Neuronal stem cell (in vitro differentiated cells): Measurements from ENCODE around the gene CALCB.
"Not testable (repeated sequence)": the region's sequence is repeated elsewhere in the genome, so short reads cannot be mapped to it uniquely, and the experiment has no call there.

Source experiments
- DNase-seq: peaks from one replicate; pipeline ENCODE4 v3.0.0-alpha.2; 2013; ENCODE audit warnings: low spot score
- H2AFZ ChIP-seq: one replicate; pipeline ENCODE4 v1.6.1; 2013; ENCODE audit warnings: mild to moderate bottlenecking, low read length, inconsistent platforms
- H2AK5ac ChIP-seq: 2 replicates; pipeline ENCODE4 v1.6.1; 2013; ENCODE audit warnings: low read depth, mild to moderate bottlenecking, inconsistent platforms, low read length, moderate library complexity, mixed read lengths
- H2BK120ac ChIP-seq: 2 replicates; pipeline ENCODE4 v1.6.1; 2013; ENCODE audit warnings: low read depth, mild to moderate bottlenecking, inconsistent platforms, low read length, moderate library complexity, mixed read lengths
- H2BK12ac ChIP-seq: one replicate; pipeline ENCODE4 v1.6.1; 2013; ENCODE audit warnings: low read length, inconsistent platforms
- H2BK15ac ChIP-seq: 2 replicates; pipeline ENCODE4 v1.6.1; 2013; ENCODE audit warnings: mild to moderate bottlenecking, low read length, inconsistent platforms, mixed read lengths
- H2BK5ac ChIP-seq: one replicate; pipeline ENCODE4 v1.6.1; 2013; ENCODE audit warnings: inconsistent platforms, mild to moderate bottlenecking, low read length, moderate library complexity
- H3K14ac ChIP-seq: one replicate; pipeline ENCODE4 v1.6.1; 2013; ENCODE audit warnings: low read length, inconsistent platforms
- H3K18ac ChIP-seq: 2 replicates; pipeline ENCODE4 v1.6.1; 2013; ENCODE audit warnings: low read length, inconsistent platforms
- H3K23ac ChIP-seq: 2 replicates; pipeline ENCODE4 v1.6.1; 2013; ENCODE audit warnings: low read depth, mild to moderate bottlenecking, mixed read lengths, low read length, inconsistent platforms; ENCODE audit not compliant: poor library complexity
- H3K27ac ChIP-seq: replicated peaks from 3 replicates; pipeline ENCODE4 v1.5.1; 2013; ENCODE audit warnings: low read length, inconsistent platforms
- H3K27me3 ChIP-seq, 3 experiments: 2 replicates each; pipeline ENCODE4 v1.6.1; 2013; ENCODE audit warnings: low read length in 3 of 3, mild to moderate bottlenecking in 2 of 3, inconsistent platforms in 1 of 3, low read depth in 1 of 3, mixed read lengths in 1 of 3, moderate library complexity in 1 of 3; ENCODE audit not compliant: control insufficient read depth in 3 of 3, insufficient read depth in 3 of 3
- H3K36me3 ChIP-seq, 2 donors: replicated peaks in 1 of 2; 2 replicates each; pipeline ENCODE4 v1.6.1; 2013; ENCODE audit warnings: low read length in 2 of 2; ENCODE audit not compliant: control insufficient read depth in 2 of 2, insufficient read depth in 2 of 2
- H3K4ac ChIP-seq: 2 replicates; pipeline ENCODE4 v1.6.1; 2013; ENCODE audit warnings: inconsistent platforms, mild to moderate bottlenecking, low read length, moderate library complexity
- H3K4me1 ChIP-seq, 2 donors: 1 replicate in 1 of 2; 2 replicates in 1 of 2; pipeline ENCODE4 v1.6.1; 2013; ENCODE audit warnings: low read length in 2 of 2, low read depth in 1 of 2; ENCODE audit not compliant: control insufficient read depth in 2 of 2, insufficient read depth in 1 of 2
- H3K4me2 ChIP-seq: one replicate; pipeline ENCODE4 v1.6.1; 2013; ENCODE audit warnings: mild to moderate bottlenecking, low read length, inconsistent platforms; ENCODE audit not compliant: insufficient read depth, poor library complexity, severe bottlenecking
- H3K4me3 ChIP-seq, 2 donors: 2 replicates each; pipeline ENCODE4 v1.5.1; 2013; ENCODE audit warnings: low read length in 2 of 2, mild to moderate bottlenecking in 2 of 2, inconsistent platforms in 1 of 2, moderate library complexity in 1 of 2
- H3K79me1 ChIP-seq: one replicate; pipeline ENCODE4 v1.6.1; 2013; ENCODE audit warnings: low read depth, mild to moderate bottlenecking, inconsistent platforms, low read length, moderate library complexity
- H3K9ac ChIP-seq: one replicate; pipeline ENCODE4 v1.6.1; 2013; ENCODE audit warnings: mild to moderate bottlenecking, low read depth, low read length, inconsistent platforms; ENCODE audit not compliant: poor library complexity
- H3K9me3 ChIP-seq, 2 donors: replicated peaks in 1 of 2; 2 replicates each; pipeline versions ENCODE3 to v1.6.1; 2013; ENCODE audit warnings: low read length in 2 of 2, mild to moderate bottlenecking in 2 of 2, inconsistent platforms in 1 of 2, low read depth in 1 of 2, mixed read lengths in 1 of 2, moderate library complexity in 1 of 2; ENCODE audit not compliant: control insufficient read depth in 2 of 2, insufficient read depth in 1 of 2
- H4K8ac ChIP-seq: one replicate; pipeline ENCODE4 v1.6.1; 2013; ENCODE audit warnings: low read depth, mild to moderate bottlenecking, inconsistent platforms, low read length, moderate library complexity
- H4K91ac ChIP-seq: one replicate; pipeline ENCODE4 v1.6.1; 2013; ENCODE audit warnings: low read length, low read depth, mild to moderate bottlenecking, inconsistent platforms; ENCODE audit not compliant: poor library complexity
- WGBS, 2 donors: extraction: QIAGEN DNeasy Blood & Tissue Kit; methylation state at CpG; one replicate each; pipeline ENCODE4 v1.1.7; 2013; ENCODE audit warnings: missing lambda C conversion rate in 2 of 2, mixed read lengths in 1 of 2; ENCODE audit not compliant: insufficient read length in 2 of 2, insufficient replicate concordance in 1 of 2; ENCODE audit errors: extremely low coverage in 2 of 2; 5-methylcytosine and 5-hydroxymethylcytosine counted together

Gene CALCB

DNA sequence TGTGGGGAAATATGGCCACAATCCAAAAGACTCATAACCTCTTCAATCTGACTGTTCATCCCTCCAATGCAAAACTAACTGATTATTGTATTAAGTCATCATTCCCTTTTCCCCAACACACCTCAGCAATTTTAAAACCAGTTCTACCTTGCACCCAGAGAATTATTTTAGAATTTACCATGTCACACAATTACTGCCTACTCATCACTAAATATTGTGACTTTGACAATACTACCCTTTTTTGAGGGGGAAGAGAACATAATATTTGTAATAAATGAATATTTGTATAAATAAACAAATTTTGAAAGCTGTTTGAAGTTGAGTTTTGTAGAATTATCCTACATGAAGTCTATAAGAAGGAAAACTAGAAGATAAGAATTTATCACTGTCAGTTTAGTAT is 28.2 kb upstream of the CALCB start:
- Histone ChIP-seq H3K9me3 (no peaks in the 10 kb centered on the region), H4K8ac (no peak overlapping the region), H3K4me2 (no peak overlapping the region), H2BK5ac (no peak overlapping the region), H3K36me3 (no peaks in the 10 kb centered on the region), H3K23ac (no peak overlapping the region), H3K79me1 (no peaks in the 10 kb centered on the region), H3K4me3 (no peak overlapping the region), H4K91ac (no peak overlapping the region), H2BK15ac (no peak overlapping the region), H3K9ac (no peak overlapping the region), H3K14ac (no peak overlapping the region), H3K18ac (no peak overlapping the region), H2AFZ (no peak overlapping the region), H3K4ac (no peak overlapping the region), H2BK120ac (no peak overlapping the region), H3K4me1 (peaks cover 0 to 2% of the 10 kb centered on the region in 2 donors), H2BK12ac (no peak overlapping the region), H2AK5ac (no peak overlapping the region), H3K27ac (no peak overlapping the region), H3K27me3 (no peaks in the 10 kb centered on the region)
- DNase-seq, result no peak

- no peak overlapping the region for H2AK5ac ChIP-seq
- no CpG with 5 or more reads among the region's 2 CpGs for WGBS, 2 donors
- no peak overlapping the region for H3K4ac ChIP-seq
These were observed 27.5 kb upstream of the CALCB start for GRCh38 chr11:15045891-15046290.

DNA sequence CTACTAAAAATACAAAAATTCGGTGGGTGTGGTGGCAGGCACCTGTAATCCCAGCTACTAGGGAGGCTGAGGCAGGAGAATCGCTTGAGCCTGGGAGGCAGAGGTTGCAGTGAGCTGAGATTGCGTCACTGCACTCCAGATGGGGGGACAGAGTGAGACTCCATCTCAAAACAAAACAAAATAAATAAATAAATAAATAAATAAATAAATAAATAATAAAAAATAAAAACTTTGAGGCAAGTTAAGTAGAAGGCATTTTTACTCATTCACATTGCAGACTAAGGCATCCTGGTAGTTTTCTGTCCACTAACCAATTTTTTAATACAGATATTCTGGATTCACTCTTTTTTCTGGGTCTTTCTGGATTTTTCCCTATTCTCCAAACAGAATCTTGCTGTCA is 26.7 kb upstream of the CALCB start:
- not testable (repeated sequence) for H2BK15ac ChIP-seq, H3K4me2 ChIP-seq, H3K9me3 ChIP-seq, H3K4me1 ChIP-seq, H3K27ac ChIP-seq, H2BK12ac ChIP-seq, H3K14ac ChIP-seq, H2BK5ac ChIP-seq, H2BK120ac ChIP-seq, H3K18ac ChIP-seq, H3K36me3 ChIP-seq, H3K4me3 ChIP-seq, H2AK5ac ChIP-seq, H3K27me3 ChIP-seq, H4K91ac ChIP-seq, H3K23ac ChIP-seq, DNase-seq, H2AFZ ChIP-seq, H3K4ac ChIP-seq, H3K79me1 ChIP-seq, H4K8ac ChIP-seq, H3K9ac ChIP-seq
- no CpG with 5 or more reads among the region's 3 CpGs for WGBS, 2 donors

More at GRCh38 chr11:15045891-15046290, 27.5 kb upstream of the CALCB start:
- no peak overlapping the region for H3K14ac ChIP-seq
- H4K8ac ChIP-seq, result no peak overlapping the region
- no peak overlapping the region for H2BK15ac ChIP-seq
- no peak overlapping the region for H3K18ac ChIP-seq
- H3K27me3 ChIP-seq, result no peaks in the 10 kb centered on the region
- H3K79me1 ChIP-seq, result no peaks in the 10 kb centered on the region
- H3K23ac ChIP-seq, result no peak overlapping the region
- no peak overlapping the region for H3K9ac ChIP-seq
- no peak overlapping the region for H3K4me3 ChIP-seq
- no peak overlapping the region for H2AFZ ChIP-seq
- H3K36me3 ChIP-seq, result no peaks in the 10 kb centered on the region
- H3K4me2 ChIP-seq, result no peak overlapping the region
- no peak overlapping the region for H2BK12ac ChIP-seq
- no peak for DNase-seq
- H2BK5ac ChIP-seq, result no peak overlapping the region
- H3K9me3 ChIP-seq, result no peaks in the 10 kb centered on the region
- H3K4me1 ChIP-seq, result peaks cover 0 to 2% of the 10 kb centered on the region in 2 donors
- no peak overlapping the region for H3K27ac ChIP-seq
- no peak overlapping the region for H4K91ac ChIP-seq
- no peak overlapping the region for H2BK120ac ChIP-seq

GRCh38 chr11:15048616-15049015 is 24.8 kb upstream of the CALCB start:
- Histone ChIP-seq H2BK15ac (no peak overlapping the region), H3K9ac (no peak overlapping the region), H3K4me1 (peaks cover 0 to 2% of the 10 kb centered on the region in 2 donors), H3K36me3 (no peaks in the 10 kb centered on the region), H3K4me3 (no peak overlapping the region), H3K4me2 (no peak overlapping the region), H2BK120ac (no peak overlapping the region), H3K14ac (no peak overlapping the region), H3K9me3 (no peaks in the 10 kb centered on the region), H3K23ac (no peak overlapping the region), H3K4ac (no peak overlapping the region), H3K79me1 (no peaks in the 10 kb centered on the region), H2BK12ac (no peak overlapping the region), H2BK5ac (no peak overlapping the region), H2AK5ac (no peak overlapping the region), H4K8ac (no peak overlapping the region), H2AFZ (no peak overlapping the region), H3K18ac (no peak overlapping the region), H3K27ac (no peak overlapping the region), H4K91ac (no peak overlapping the region), H3K27me3 (no peaks in the 10 kb centered on the region)
- DNase-seq, result no peak
